H1 (cell line): ENCODE measurements around the gene LAMC3. TPM values are rescaled to one million over a fixed set of nuclear protein-coding genes. Genes with fewer than 3 reads are reported as not detected.

Source experiments
- CTCF ChIA-PET: fragments of 300-600 bp; sonication (Branson Sonifier 250); formaldehyde crosslinking; loops from one replicate; lab custom pipeline; 2021; ENCODE audit not compliant: partially characterized antibody; lab: Charles Lee
- POLR2A ChIA-PET: fragments of 300-600 bp; sonication (Branson Sonifier 250); formaldehyde crosslinking; loops from one replicate; lab custom pipeline; 2021; ENCODE audit warnings: inconsistent platforms; ENCODE audit not compliant: partially characterized antibody; lab: Charles Lee
- DNase-seq, 2 experiments: peaks; one replicate each; pipeline versions ENCODE4 v3.0.0 to v3.0.0-alpha.2; 2010 to 2022; ENCODE audit warnings: low spot score in 2 of 2, low read depth in 1 of 2, mixed read lengths in 1 of 2
- FAIRE-seq: peaks from 2 replicates; lab custom pipeline; 2011; peaks lifted over from hg19 to GRCh38; lab: Jason Lieb, UNC
- H2AFZ ChIP-seq: 2 replicates; pipeline ENCODE4 v1.8.1; 2012; ENCODE audit warnings: low read length, inconsistent platforms
- H2AK5ac ChIP-seq: 2 replicates; pipeline ENCODE4 v1.6.1; 2013; ENCODE audit warnings: low read depth, low read length
- H2BK120ac ChIP-seq: replicated peaks from 2 replicates; pipeline ENCODE3; 2013; ENCODE audit warnings: low read depth, low read length, inconsistent platforms
- H2BK12ac ChIP-seq: 2 replicates; pipeline ENCODE4 v1.6.1; 2013; ENCODE audit warnings: low read depth, low read length
- H2BK15ac ChIP-seq: 2 replicates; pipeline ENCODE4 v1.6.1; 2013; ENCODE audit warnings: low read length
- H2BK20ac ChIP-seq: 2 replicates; pipeline ENCODE4 v1.6.1; 2013; ENCODE audit warnings: low read length
- H2BK5ac ChIP-seq: 2 replicates; pipeline ENCODE4 v1.6.1; 2013; ENCODE audit warnings: low read depth, low read length
- H3K14ac ChIP-seq: 2 replicates; pipeline ENCODE4 v1.6.1; 2013; ENCODE audit warnings: inconsistent platforms; ENCODE audit not compliant: insufficient read length
- H3K18ac ChIP-seq: 2 replicates; pipeline ENCODE4 v1.6.1; 2013; ENCODE audit warnings: low read length; ENCODE audit errors: extremely low read depth
- H3K23ac ChIP-seq: 2 replicates; pipeline ENCODE4 v1.6.1; 2013; ENCODE audit warnings: inconsistent platforms; ENCODE audit not compliant: insufficient read length
- H3K23me2 ChIP-seq: 2 replicates; pipeline ENCODE4 v1.6.1; 2013; ENCODE audit warnings: low read depth, low read length
- H3K27ac ChIP-seq: 2 replicates; pipeline ENCODE4 v1.6.1; 2011; ENCODE audit warnings: low read depth, low read length, inconsistent platforms
- H3K27me3 ChIP-seq, 4 experiments: replicated peaks in 1 of 4; 1 replicate in 1 of 4; 2 replicates in 3 of 4; pipeline versions ENCODE4 v1.6.1 to v1.8.1; 2011 to 2013; ENCODE audit warnings: low read length in 3 of 4, mild to moderate bottlenecking in 3 of 4, inconsistent platforms in 2 of 4, mixed read lengths in 2 of 4, moderate library complexity in 1 of 4; ENCODE audit not compliant: control insufficient read depth in 3 of 4, insufficient read depth in 3 of 4; ENCODE audit errors: extremely low read depth in 1 of 4
- H3K36me3 ChIP-seq, 4 experiments: 2 replicates each; pipeline versions ENCODE4 v1.6.1 to v1.8.1; 2011 to 2013; ENCODE audit warnings: mild to moderate bottlenecking in 4 of 4, low read length in 3 of 4, moderate library complexity in 2 of 4, control low read depth in 1 of 4, inconsistent platforms in 1 of 4; ENCODE audit not compliant: insufficient read depth in 4 of 4, control insufficient read depth in 2 of 4
- H3K4ac ChIP-seq: replicated peaks from 2 replicates; pipeline ENCODE3; 2013; ENCODE audit warnings: low read length, low read depth, mixed read lengths, inconsistent platforms; ENCODE audit not compliant: insufficient read length
- H3K4me1 ChIP-seq, 4 experiments: replicated peaks in 1 of 4; 1 replicate in 1 of 4; 2 replicates in 3 of 4; pipeline versions ENCODE4 v1.6.1 to v1.8.1; 2011 to 2013; ENCODE audit warnings: low read length in 3 of 4, inconsistent platforms in 2 of 4, mixed read lengths in 1 of 4; ENCODE audit not compliant: insufficient read depth in 4 of 4, control insufficient read depth in 3 of 4
- H3K4me2 ChIP-seq, 2 experiments: 2 replicates each; pipeline versions ENCODE4 v1.6.1 to v1.8.1; 2011 to 2013; ENCODE audit warnings: low read depth in 2 of 2, low read length in 2 of 2, control low read depth in 1 of 2, inconsistent platforms in 1 of 2, mild to moderate bottlenecking in 1 of 2; ENCODE audit not compliant: insufficient read depth in 1 of 2
- H3K4me3 ChIP-seq, 4 experiments: fragments of 200-600, 300-600 bp in 1 of 4; sonication (generic), shearing (Covaris generic), sonication (Bioruptor Twin) in 1 of 4; 2 replicates each; pipeline versions ENCODE4 v1.5.1 to v1.8.1; 2011 to 2016; ENCODE audit warnings: low read length in 4 of 4, low read depth in 3 of 4, control low read depth in 2 of 4, inconsistent platforms in 2 of 4, mild to moderate bottlenecking in 2 of 4, mixed read lengths in 1 of 4, moderate library complexity in 1 of 4; ENCODE audit not compliant: insufficient read depth in 2 of 4; ENCODE audit errors: extremely low read depth in 1 of 4
- H3K56ac ChIP-seq: replicated peaks from 2 replicates; pipeline ENCODE3; 2013; ENCODE audit warnings: low read depth, mild to moderate bottlenecking, mixed read lengths, low read length, inconsistent platforms; ENCODE audit not compliant: insufficient read length
- H3K79me1 ChIP-seq: 2 replicates; pipeline ENCODE4 v1.6.1; 2013; ENCODE audit warnings: low read depth, low read length, control low read depth
- H3K79me2 ChIP-seq, 2 experiments: 2 replicates each; pipeline versions ENCODE4 v1.6.1 to v1.8.1; 2012 to 2013; ENCODE audit warnings: low read length in 2 of 2, mild to moderate bottlenecking in 2 of 2, inconsistent platforms in 1 of 2; ENCODE audit not compliant: insufficient read depth in 2 of 2, control insufficient read depth in 1 of 2
- H3K9ac ChIP-seq, 4 experiments: replicated peaks in 1 of 4; 1 replicate in 1 of 4; 2 replicates in 3 of 4; pipeline versions ENCODE4 v1.6.1 to v1.8.1; 2011 to 2013; ENCODE audit warnings: low read depth in 3 of 4, low read length in 3 of 4, control low read depth in 2 of 4, mild to moderate bottlenecking in 2 of 4, moderate library complexity in 2 of 4, inconsistent platforms in 1 of 4; ENCODE audit errors: extremely low read depth in 1 of 4
- H3K9me3 ChIP-seq, 2 experiments: 2 replicates each; pipeline versions ENCODE4 v1.6.1 to v1.8.1; 2012 to 2013; ENCODE audit warnings: mild to moderate bottlenecking in 2 of 2, moderate library complexity in 2 of 2, control low read depth in 1 of 2, inconsistent platforms in 1 of 2, low read depth in 1 of 2, low read length in 1 of 2, mixed read lengths in 1 of 2; ENCODE audit not compliant: insufficient read depth in 2 of 2
- H4K20me1 ChIP-seq, 2 experiments: replicated peaks in 1 of 2; 2 replicates each; pipeline versions ENCODE3 to v1.8.1; 2011 to 2013; ENCODE audit warnings: inconsistent platforms in 2 of 2, low read length in 2 of 2, mild to moderate bottlenecking in 1 of 2; ENCODE audit not compliant: insufficient read depth in 2 of 2, control insufficient read depth in 1 of 2
- H4K5ac ChIP-seq: 2 replicates; pipeline ENCODE4 v1.6.1; 2013; ENCODE audit warnings: low read length, low read depth, mixed read lengths, inconsistent platforms; ENCODE audit not compliant: insufficient read length
- H4K8ac ChIP-seq: 2 replicates; pipeline ENCODE4 v1.8.0; 2013; ENCODE audit warnings: mild to moderate bottlenecking, moderate library complexity, low read length, inconsistent platforms; ENCODE audit not compliant: insufficient read depth; ENCODE audit errors: extremely low read depth
- H4K91ac ChIP-seq: replicated peaks from 2 replicates; pipeline ENCODE3; 2013; ENCODE audit warnings: low read length, mixed read lengths, inconsistent platforms; ENCODE audit not compliant: insufficient read length
- CHD1 ChIP-seq: IDR thresholded peaks from 2 replicates; pipeline ENCODE4 v1.6.1; 2012; ENCODE audit warnings: low read depth, low read length, improper control_type of control experiment
- CTBP2 ChIP-seq: IDR thresholded peaks from 2 replicates; pipeline ENCODE4 v1.7.0; 2011; ENCODE audit warnings: borderline replicate concordance, mild to moderate bottlenecking, moderate library complexity, mixed read lengths, low read length; ENCODE audit not compliant: insufficient read depth, insufficient read length
- POLR2A ChIP-seq, 2 experiments: IDR thresholded peaks; 1 replicate in 1 of 2; 2 replicates in 1 of 2; pipeline ENCODE4 v1.6.1; 2011; ENCODE audit warnings: low read depth in 2 of 2, low read length in 2 of 2, mild to moderate bottlenecking in 2 of 2; ENCODE audit errors: control extremely low read depth in 1 of 2
- POLR2AphosphoS5 ChIP-seq: IDR thresholded peaks from 2 replicates; pipeline ENCODE4 v1.6.1; 2011; ENCODE audit warnings: low read depth, low read length
- RAD21 ChIP-seq, 2 experiments: IDR thresholded peaks in 1 of 2; conservative IDR thresholded peaks in 1 of 2; 2 replicates each; pipeline ENCODE4 v1.6.1; 2011; ENCODE audit warnings: low read depth in 2 of 2, low read length in 2 of 2, improper control_type of control experiment in 1 of 2, inconsistent platforms in 1 of 2, mild to moderate bottlenecking in 1 of 2, moderate library complexity in 1 of 2
- SP2 ChIP-seq: IDR thresholded peaks from 2 replicates; pipeline ENCODE4 v1.6.1; 2012; ENCODE audit warnings: mild to moderate bottlenecking, low read length, inconsistent platforms
- ZNF274 ChIP-seq: IDR thresholded peaks from 2 replicates; pipeline ENCODE4 v1.7.0; 2012; ENCODE audit warnings: low read length, borderline replicate concordance; ENCODE audit errors: extremely low read depth
- WGBS, 2 experiments: shearing (Covaris generic) in 1 of 2; methylation state at CpG; one replicate each; pipeline versions ENCODE4 v1.1.6 to v1.1.7; 2013 to 2015; ENCODE audit warnings: low lambda C conversion rate in 2 of 2, mixed read lengths in 2 of 2, inconsistent platforms in 1 of 2, low coverage in 1 of 2, missing lambda C conversion rate in 1 of 2; ENCODE audit not compliant: insufficient replicate concordance in 2 of 2, insufficient coverage in 1 of 2, insufficient read length in 1 of 2; ENCODE audit errors: extremely low coverage in 1 of 2, missing lambda C conversion rate in 1 of 2; 5-methylcytosine and 5-hydroxymethylcytosine counted together
- polyA plus RNA-seq, 7 experiments: library from polyadenylated mRNA; depleted of rRNA in 3 of 7; stranded (reverse) in 5 of 7; unstranded in 2 of 7; fragments of >200 nt in 5 of 7; fragments of 200-250 nt in 2 of 7; gene quantifications; 1 replicate in 5 of 7; 2 replicates in 1 of 7; 4 replicates in 1 of 7; pipeline versions ENCODE4 v1.2.1 to v1.2.3, GENCODE V29; 2011 to 2013; ENCODE audit warnings: missing spikeins in 2 of 7, mixed read lengths in 2 of 7
- total RNA-seq: library from RNA; stranded (reverse); fragmentation: NEBNext Ultra II Directional; extraction: Animal tissue kit (Norgen Biotek cat#: 25700); gene quantifications from 2 replicates; pipeline ENCODE4 v1.2.1, GENCODE V29; 2021
- TF ChIP-seq, protein P1 (sequence below): IDR thresholded peaks from 2 replicates; pipeline ENCODE4 v1.6.1; 2011; ENCODE audit warnings: low read depth, mild to moderate bottlenecking, low read length; ENCODE audit not compliant: insufficient read depth

The LAMC3 gene
- total and polyA plus RNA-seq, 2 of the 8 experiments (the other 6 are each of a cell fraction or from before 2014, with no cell fraction given), result 9.3 to 12.3 TPM

- 88% methylated on average over 8 of the region's 8 CpGs; no CpG with 5 or more reads in 1 of the 2 experiments for WGBS, 2 experiments
- Histone ChIP-seq H2AK5ac (no peak overlapping the region), H2AFZ (no peak overlapping the region), H3K4me1 (peaks cover 3 to 16% (median 11%) of the 10 kb centered on the region in 4 experiments), H4K8ac (no peak overlapping the region), H3K14ac (no peak overlapping the region), H2BK12ac (no peak overlapping the region)
- TF ChIP-seq RAD21 (IDR thresholded peaks at IDR 0.05 in 1 of 2, conservative IDR thresholded peaks at IDR 0.05 in 1 of 2; ENCODE audit: low read depth in 2 of 2, low read length in 2 of 2), result no peak
- TF ChIP-seq SP2, result no peak
- 0 out of 2 replicates have a peak, but pooled peaks have one; percentile 18 for TF ChIP-seq POLR2AphosphoS5
- TF ChIP-seq CTBP2, result no peak
- no peak for TF ChIP-seq ZNF274
- TF ChIP-seq, protein P1, sequence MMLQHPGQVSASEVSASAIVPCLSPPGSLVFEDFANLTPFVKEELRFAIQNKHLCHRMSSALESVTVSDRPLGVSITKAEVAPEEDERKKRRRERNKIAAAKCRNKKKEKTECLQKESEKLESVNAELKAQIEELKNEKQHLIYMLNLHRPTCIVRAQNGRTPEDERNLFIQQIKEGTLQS, result no peak
- TF ChIP-seq POLR2A (IDR thresholded peaks at IDR 0.05; ENCODE audit: control extremely low read depth in 1 of 2, low read depth in 2 of 2, low read length in 2 of 2), result no peak
- TF ChIP-seq CHD1, result no peak
- TF ChIP-seq, all 59 proteins: peak for 1
- Histone ChIP-seq H3K36me3 (peaks cover 8 to 39% (median 26%) of the 10 kb centered on the region in 4 experiments; a peak in 6 of 8 replicates), H3K23ac (no peak overlapping the region), H3K9me3 (no peaks in the 10 kb centered on the region), H3K4ac (no peak overlapping the region), H2BK15ac (no peak overlapping the region), H2BK20ac (no peak overlapping the region), H3K79me2 (no peaks in the 10 kb centered on the region; a peak in 1 of 4 replicates), H4K5ac (no peak overlapping the region), H4K91ac (no peak overlapping the region), H3K79me1 (no peaks in the 10 kb centered on the region; the same call in 1 of the 2 replicates), H3K4me2 (no peak overlapping the region), H3K23me2 (no peaks in the 10 kb centered on the region), H3K27ac (no peak overlapping the region), H3K4me3 (no peak overlapping the region), H2BK5ac (peak overlapping the region; percentile 60), H3K27me3 (no peaks in the 10 kb centered on the region), H3K9ac (no peak overlapping the region), H2BK120ac (no peak overlapping the region), H4K20me1 (no peaks in the 10 kb centered on the region), H3K56ac (no peak overlapping the region), H3K18ac (no peak overlapping the region)
- no peak for DNase-seq
- POLR2A ChIA-PET, result interaction anchor here (0.7 to 32.4 kb wide), 6 partner anchors 4 to 66 kb away, joined by 3 to 751 read pairs (median 4); partner anchors contain the start of genes AIF1L and NUP214
- no peak for FAIRE-seq
- CTCF ChIA-PET, result interaction anchor here (0.9 to 4.8 kb wide), 2 partner anchors 12 to 17 kb away, joined by 3 to 47 read pairs; no protein-coding TSS in a partner anchor
Measured at GRCh38 chr9:131113655-131114054, 104.7 kb downstream of the LAMC3 start.
